Heart right ventricle (tissue), 16 donors: ENCODE results near the gene E2F7. TPM values are rescaled to one million over a fixed set of nuclear protein-coding genes. Genes with fewer than 3 reads are reported as not detected.

Source experiments
- ATAC-seq, 8 donors: fragments of 200-7000 bp; cut with Tn5 transposase; one replicate each; pipeline ENCODE4 v1.9.1; 2020; ENCODE audit warnings: mild to moderate bottlenecking in 8 of 8, moderate library complexity in 8 of 8, moderate number of reproducible peaks in 1 of 8
- DNase-seq, 2 donors: peaks; one replicate each; pipeline ENCODE4 v3.0.0-alpha.2; 2020
- H3K27ac ChIP-seq, 10 donors: fragments of 200-600 bp; sonication (generic) in 2 of 10; one replicate each; pipeline versions ENCODE4 v1.5.0 to v1.8.0; 2020 to 2022; ENCODE audit warnings: mild to moderate bottlenecking in 3 of 10
- H3K27me3 ChIP-seq, 7 donors: fragments of 200-600 bp; one replicate each; pipeline ENCODE4 v1.8.0; 2021 to 2022; ENCODE audit warnings: mild to moderate bottlenecking in 2 of 7
- H3K36me3 ChIP-seq, 9 donors: fragments of 200-600 bp; sonication (generic) in 1 of 9; one replicate each; pipeline versions ENCODE4 v1.5.0 to v1.8.0; 2020 to 2022; ENCODE audit warnings: mild to moderate bottlenecking in 2 of 9
- H3K4me1 ChIP-seq, 9 donors: fragments of 200-600 bp; sonication (generic) in 1 of 9; one replicate each; pipeline versions ENCODE4 v1.5.0 to v1.8.0; 2020 to 2022; ENCODE audit warnings: mild to moderate bottlenecking in 4 of 9
- H3K4me3 ChIP-seq, 10 donors: fragments of 200-600 bp; sonication (generic) in 2 of 10; one replicate each; pipeline versions ENCODE4 v1.5.0 to v1.8.0; 2020 to 2022; ENCODE audit warnings: mild to moderate bottlenecking in 7 of 10, moderate library complexity in 2 of 10
- H3K9me3 ChIP-seq, 11 donors: fragments of 200-600 bp in 10 of 11; sonication (generic) in 2 of 11; one replicate each; pipeline versions ENCODE4 v1.5.0 to v1.8.0; 2013 to 2022; ENCODE audit warnings: mild to moderate bottlenecking in 2 of 11, control low read depth in 1 of 11, moderate library complexity in 1 of 11
- WGBS, 2 donors: extraction: QIAGEN DNeasy Blood & Tissue Kit; methylation state at CpG; one replicate each; pipeline ENCODE4 v1.1.7; 2013; ENCODE audit warnings: inconsistent platforms in 1 of 2; 5-methylcytosine and 5-hydroxymethylcytosine counted together
- intact Hi-C, 10 donors: fragments of 100-400 bp; cut with DNase I; formaldehyde crosslinking; loops; one replicate each; pipeline versions ENCODE4 v1.11.1 to v1.14.2; 2022
- polyA plus RNA-seq, 2 donors: library from polyadenylated mRNA; stranded (reverse); fragments of 200-250 nt; gene quantifications; one replicate each; pipeline ENCODE4 v1.2.3, GENCODE V29; 2013
- total RNA-seq, 10 donors: library from RNA; stranded (reverse); fragmentation: NEBNext Ultra II Directional in 3 of 10; extraction: Animal tissue kit (Norgen Biotek cat#: 25700) in 3 of 10; gene quantifications; one replicate each; pipeline versions ENCODE4 v1.2.1 to v1.2.4, GENCODE V29; 2021 to 2023
- TF ChIP-seq, protein P1 (sequence below), 9 donors: fragments of 200-600 bp; sonication (generic) in 2 of 9; IDR thresholded peaks; one replicate each; pipeline versions ENCODE4 v1.5.0 to v1.8.0; 2021 to 2022; ENCODE audit warnings: antibody characterized with exemption in 9 of 9, mild to moderate bottlenecking in 5 of 9, moderate library complexity in 1 of 9
- donor health status: Arrhythmogenic right ventricular cardiomyopathy.
- donor health status: ischemic (EF 13 %, LVEDD 7.1; RV severe dilation, severe dysfunction).
- donor health status: healthy with polysubstance abuse.
- donor health status: DM: no; HTN: yes; CAD: no.
- donor health status: DM: no; HTN: no; CAD: no.
- donor health status: ischemic (EF 25% LVEDD 6.9; RV normal size, moderate dysfunction).
- donor health status: ischemic (EF 25% LVEDD 5.7; RV mildly dilated, moderate dysfunction).
- donor health status: healthy.
- donor health status: DM: yes; HTN: yes; CAD: no.
- donor health status: Ischemic cardiomyopathy.
- donor health status: ischemic (EF 35%, LVEDD 5.7; RV mildly dilated, moderate dysfunction).
- donor health status: nonischemic (EF 11% LVEDD 7.7; RV severe dilation, severe dysfunction).
- donor health status: DM: yes; HTN: yes; CAD: no.
- donor health status: PGD.
- donor health status: ischemic (EF 29% LVEDD 5.4; RV normal size, mild dysfunction).
- donor health status: nonischemic (EF 23%, LVEDD 6.1; RV moderate dilation, normal function).

The E2F7 gene
- total and polyA plus RNA-seq, 12 donors: 0.04 to 1.5 (median 0.28) TPM; not detected in 1

- H3K4me3 ChIP-seq: no peak overlapping the region
- ATAC-seq (no peak), DNase-seq (no peak)
- H3K27me3 ChIP-seq: no peaks in the 10 kb centered on the region
- intact Hi-C loops: no loop called here
- 80 to 81% methylated on average over 2 of the region's 2 CpGs for WGBS, 2 donors
- no peak overlapping the region for H3K27ac ChIP-seq
- TF ChIP-seq, protein P1, sequence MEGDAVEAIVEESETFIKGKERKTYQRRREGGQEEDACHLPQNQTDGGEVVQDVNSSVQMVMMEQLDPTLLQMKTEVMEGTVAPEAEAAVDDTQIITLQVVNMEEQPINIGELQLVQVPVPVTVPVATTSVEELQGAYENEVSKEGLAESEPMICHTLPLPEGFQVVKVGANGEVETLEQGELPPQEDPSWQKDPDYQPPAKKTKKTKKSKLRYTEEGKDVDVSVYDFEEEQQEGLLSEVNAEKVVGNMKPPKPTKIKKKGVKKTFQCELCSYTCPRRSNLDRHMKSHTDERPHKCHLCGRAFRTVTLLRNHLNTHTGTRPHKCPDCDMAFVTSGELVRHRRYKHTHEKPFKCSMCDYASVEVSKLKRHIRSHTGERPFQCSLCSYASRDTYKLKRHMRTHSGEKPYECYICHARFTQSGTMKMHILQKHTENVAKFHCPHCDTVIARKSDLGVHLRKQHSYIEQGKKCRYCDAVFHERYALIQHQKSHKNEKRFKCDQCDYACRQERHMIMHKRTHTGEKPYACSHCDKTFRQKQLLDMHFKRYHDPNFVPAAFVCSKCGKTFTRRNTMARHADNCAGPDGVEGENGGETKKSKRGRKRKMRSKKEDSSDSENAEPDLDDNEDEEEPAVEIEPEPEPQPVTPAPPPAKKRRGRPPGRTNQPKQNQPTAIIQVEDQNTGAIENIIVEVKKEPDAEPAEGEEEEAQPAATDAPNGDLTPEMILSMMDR (IDR thresholded peaks at IDR 0.05): no peak
- H3K4me1 ChIP-seq: no peaks in the 10 kb centered on the region
- H3K9me3 ChIP-seq: peaks cover 0 to 47% (median 24%) of the 10 kb centered on the region in 11 donors
- H3K36me3 ChIP-seq: no peaks in the 10 kb centered on the region
Measured at GRCh38 chr12:76983420-76983819, 81.9 kb downstream of the E2F7 start.

DNA sequence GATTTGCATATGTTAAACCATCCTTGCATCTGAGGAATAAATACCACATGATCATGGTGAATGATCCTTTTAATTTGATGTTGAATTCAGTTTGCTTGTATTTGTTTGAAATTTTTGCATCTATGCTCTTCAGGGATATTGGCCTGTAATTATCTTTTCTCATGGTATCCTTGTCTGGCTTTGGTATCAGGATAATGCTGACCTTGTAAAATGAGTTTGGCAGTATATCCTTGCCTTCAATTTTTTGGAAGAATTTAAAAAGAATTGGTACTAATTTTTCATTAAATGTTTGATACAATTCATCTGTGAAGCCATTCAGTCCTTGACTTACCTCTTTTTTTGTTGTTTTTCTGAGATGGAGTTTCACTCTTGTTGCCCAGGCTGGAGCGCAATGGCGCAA, 85.2 kb downstream of the E2F7 start:
- DNase-seq (no peak), ATAC-seq (no peak)
- WGBS, 2 donors: 98 to 100% methylated on average over 2 of the region's 2 CpGs
- H3K27ac ChIP-seq: no peak overlapping the region
- intact Hi-C loops: no loop called here
- no peaks in the 10 kb centered on the region for H3K4me1 ChIP-seq
- no peaks in the 10 kb centered on the region for H3K27me3 ChIP-seq
- no peak overlapping the region for H3K4me3 ChIP-seq
- H3K36me3 ChIP-seq: no peaks in the 10 kb centered on the region
- peaks cover 0 to 47% (median 24%) of the 10 kb centered on the region in 11 donors for H3K9me3 ChIP-seq
- TF ChIP-seq, protein P1 (IDR thresholded peaks at IDR 0.05): no peak

- TF ChIP-seq, protein P1 (IDR thresholded peaks at IDR 0.05): no peak
- 52 to 53% methylated on average over 2 of the region's 2 CpGs for WGBS, 2 donors
Measured at GRCh38 chr12:76976777-76977382, 88.5 kb downstream of the E2F7 start.

More at GRCh38 chr12:76976777-76977382, 88.5 kb downstream of the E2F7 start:
- H3K4me1 ChIP-seq: no peaks in the 10 kb centered on the region
- peaks cover 0 to 17% (median 5%) of the 10 kb centered on the region in 11 donors for H3K9me3 ChIP-seq
- H3K4me3 ChIP-seq: no peak overlapping the region
- DNase-seq (no peak), ATAC-seq (no peak)
- no peaks in the 10 kb centered on the region for H3K36me3 ChIP-seq
- H3K27ac ChIP-seq: no peak overlapping the region
- intact Hi-C loops: no loop called here
- no peaks in the 10 kb centered on the region for H3K27me3 ChIP-seq

Other genes starting within 250 kb of the E2F7 start
- 10 to 100 TPM in 9 of 10 donors, 1 to 10 TPM in 1; 9.7 to 43.5 (median 19.7) TPM for gene CSRP2, start 186.6 kb downstream of the E2F7 start, total RNA-seq
- gene CSRP2, start 186.6 kb downstream of the E2F7 start, polyA plus RNA-seq: 10 to 100 TPM; 20.8 to 46.3 TPM